GM18511 (cell line): Measurements from ENCODE around the gene SEPTIN10.
"Not testable (repeated sequence)": the region's sequence is repeated elsewhere in the genome, so short reads cannot be mapped to it uniquely, and the experiment has no call there.

Experiments used
- ATAC-seq: cut with Tn5 transposase; IDR thresholded peaks from one replicate; pipeline ENCODE4 v1.9.1; 2021; ENCODE audit warnings: mild to moderate bottlenecking, moderate library complexity; ENCODE audit not compliant: unreplicated experiment

SEPTIN10 gene

DNA sequence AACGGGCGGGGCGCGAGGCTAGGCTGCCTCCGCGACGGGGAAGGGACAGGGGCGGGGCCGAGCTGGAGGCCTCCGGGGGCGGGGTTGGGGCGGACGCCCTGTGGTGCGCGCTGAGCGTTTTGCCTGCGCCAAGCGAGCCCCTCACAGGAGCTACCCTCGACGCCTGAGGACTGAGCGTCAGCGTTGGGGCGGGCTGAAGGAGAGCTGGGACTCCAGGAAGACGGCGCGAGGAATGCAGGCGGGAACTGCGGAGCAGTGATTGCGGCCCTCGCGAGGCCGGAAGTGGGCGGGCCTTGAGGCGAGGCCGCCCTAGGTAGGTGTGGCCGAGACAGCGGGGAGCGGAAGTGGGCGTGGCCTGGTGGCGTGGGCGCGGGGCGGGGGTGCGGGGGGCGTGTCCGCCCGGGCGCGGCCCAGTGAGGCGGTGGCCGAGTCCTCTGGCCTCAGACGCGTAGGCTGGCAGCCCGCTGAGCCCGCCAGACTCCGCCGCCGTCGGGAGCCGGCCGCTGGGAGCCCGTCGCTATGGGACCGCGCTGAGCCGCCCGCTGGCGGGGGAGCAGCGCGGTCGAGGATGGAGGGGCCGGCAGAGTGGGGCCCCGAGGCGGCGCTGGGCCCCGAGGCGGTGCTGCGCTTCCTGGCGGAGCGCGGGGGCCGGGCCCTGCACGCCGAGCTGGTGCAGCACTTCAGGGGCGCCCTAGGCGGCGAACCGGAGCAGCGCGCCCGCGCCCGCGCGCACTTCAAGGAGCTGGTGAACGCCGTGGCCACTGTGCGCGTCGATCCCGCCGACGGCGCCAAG is at the start of gene SEPTIN10, which contains the start of gene SOWAHC:
Gene SEPTIN10 (minus strand): TSS at position 45 of the 793 bp plus-strand sequence. CDS start 139 bp downstream, outside the sequence.
Gene SOWAHC (plus strand): TSS at position 443 of the 793 bp plus-strand sequence. CDS start 126 bp downstream, at position 569.
- ATAC-seq = no peak

GRCh38 chr2:109662889-109663288 is 49.1 kb upstream of the SEPTIN10 start:
- no peak for ATAC-seq

DNA sequence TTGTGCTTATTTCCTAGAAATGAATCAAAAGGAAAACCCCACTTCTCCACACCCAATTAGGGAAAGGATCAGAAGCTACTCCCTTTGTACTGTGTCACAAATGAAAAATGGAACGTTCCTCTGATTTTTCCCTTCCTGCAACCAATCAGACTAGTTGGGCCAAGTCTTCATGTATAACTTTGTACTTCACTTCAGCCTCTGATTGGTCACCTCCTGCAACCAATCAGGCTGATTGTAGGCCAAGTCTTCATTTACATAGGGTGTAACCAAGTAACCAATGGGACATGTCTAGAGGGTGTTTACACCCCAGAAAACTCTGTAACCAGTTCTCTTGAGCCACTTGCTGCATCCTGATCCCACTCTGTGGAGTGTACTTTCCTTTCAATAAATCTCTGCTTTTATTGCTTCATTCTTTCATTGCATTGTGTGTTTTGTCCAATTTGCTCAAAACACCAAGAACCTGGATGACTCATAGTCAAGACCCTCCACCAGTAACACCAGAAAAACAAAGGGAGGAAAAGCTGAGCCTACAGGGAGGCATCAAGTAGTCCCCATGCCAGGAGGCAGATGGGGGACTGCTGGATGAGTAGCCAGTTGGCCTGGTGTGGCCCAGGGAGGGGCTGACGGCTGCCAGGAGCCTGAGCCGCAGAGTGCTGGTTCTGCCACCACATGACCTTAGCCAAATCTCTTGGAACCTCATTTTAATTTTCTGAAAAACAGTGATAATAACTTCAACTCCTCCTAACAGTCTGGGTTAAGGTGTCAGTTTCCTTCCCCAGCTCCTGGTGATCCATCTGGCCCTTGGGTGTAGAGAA is 46.5 kb upstream of the SEPTIN10 start:
- no peak for ATAC-seq

- ATAC-seq = no peak
Observed at GRCh38 chr2:109659396-109660045, 45.8 kb upstream of the SEPTIN10 start.

DNA sequence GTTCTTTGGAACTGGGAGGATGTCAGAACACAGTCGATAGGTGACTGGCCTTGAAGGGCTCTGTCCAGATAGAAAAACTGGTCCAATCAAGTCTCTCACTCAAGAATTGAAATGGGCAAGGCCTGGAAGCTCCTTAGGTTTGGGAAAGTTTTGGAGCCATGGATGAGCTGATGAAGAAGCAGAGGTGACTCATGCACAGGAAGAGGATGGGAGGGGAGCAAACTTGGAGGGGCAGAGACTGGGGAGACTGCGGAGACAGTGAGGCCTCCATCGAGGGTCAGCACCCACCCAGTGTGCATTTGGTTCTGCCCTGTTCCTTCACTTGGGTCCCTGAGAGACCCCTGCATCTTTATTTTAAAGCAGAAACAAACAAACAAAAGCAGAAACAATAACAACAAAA is 41.5 kb upstream of the SEPTIN10 start:
- ATAC-seq = no peak

DNA sequence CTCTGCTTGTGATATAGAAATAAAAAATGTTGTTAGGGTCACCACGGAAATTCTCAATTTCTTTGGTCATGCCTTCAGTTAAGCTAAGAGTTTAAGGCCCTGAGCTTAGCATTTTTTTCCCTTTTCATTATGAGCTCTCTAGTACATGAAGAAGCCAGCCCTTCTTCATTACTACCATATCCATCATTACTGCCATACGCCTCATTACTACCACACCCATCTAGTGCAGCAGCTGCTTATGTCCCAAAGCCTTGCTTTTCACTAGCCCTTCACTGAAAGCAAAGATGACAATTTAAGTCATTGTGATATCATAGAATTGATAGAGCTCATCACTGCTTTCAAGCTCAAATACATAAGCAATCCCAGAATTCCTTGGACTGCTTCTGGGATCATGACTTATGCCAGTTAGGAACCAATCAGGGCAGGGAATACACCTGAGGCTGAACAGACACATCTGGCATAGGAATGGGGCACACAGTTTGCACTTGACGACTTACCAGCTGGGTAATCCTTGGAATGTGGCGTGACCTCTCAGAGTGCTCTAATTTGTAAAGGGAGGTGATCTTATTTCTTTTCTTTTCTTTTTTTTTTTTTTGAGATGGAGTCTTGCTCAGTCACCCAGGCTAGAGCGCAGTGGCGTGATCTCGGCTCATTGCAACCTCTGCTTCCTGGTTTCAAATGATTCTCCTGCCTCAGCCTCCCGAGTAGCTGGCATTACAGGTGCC is 40.7 kb upstream of the SEPTIN10 start:
- no peak for ATAC-seq

DNA sequence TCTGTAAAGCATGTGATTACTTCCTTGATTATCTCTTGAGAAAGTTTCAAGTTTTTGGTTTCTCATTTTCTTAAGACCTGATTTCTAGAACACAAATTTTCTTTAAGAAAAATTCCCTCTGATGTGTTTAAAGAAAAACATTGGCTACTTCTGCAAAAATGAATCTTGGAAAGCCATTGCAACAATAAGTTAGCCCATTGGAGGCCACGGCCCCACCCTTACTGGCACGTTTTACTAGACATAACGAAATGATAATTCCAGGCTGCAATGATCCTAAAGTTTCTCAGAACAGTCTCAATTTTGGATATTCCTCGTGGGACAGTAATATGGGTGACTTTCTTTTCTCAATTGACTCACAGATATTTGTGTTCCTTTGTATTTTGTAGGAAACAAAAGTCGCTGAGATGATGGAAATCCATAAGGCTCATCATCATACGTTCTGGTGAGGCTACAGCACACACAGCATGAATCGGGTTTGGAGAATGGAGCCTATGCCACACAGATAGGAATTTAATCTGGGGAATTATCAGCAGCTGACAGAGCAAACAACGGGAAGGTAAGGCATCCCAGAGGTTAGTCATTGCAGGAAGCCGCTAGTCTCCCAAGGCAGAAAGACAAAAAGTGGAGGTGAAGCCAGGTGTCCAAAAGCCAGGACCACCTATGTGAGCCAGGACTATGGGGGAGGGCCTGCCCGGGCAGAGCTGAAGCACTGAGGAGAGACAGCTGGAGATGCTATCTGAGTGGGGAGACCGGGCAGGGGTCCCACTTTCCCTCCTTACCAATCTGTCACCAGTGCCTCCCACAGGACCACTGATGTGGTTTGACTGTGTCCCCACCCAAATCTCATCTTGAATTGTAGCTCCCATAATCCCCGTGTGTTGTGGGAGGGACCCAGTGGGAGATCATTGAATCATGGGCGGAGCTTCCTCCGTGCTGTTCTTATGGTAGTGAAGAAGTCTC is 36.2 kb upstream of the SEPTIN10 start:
- no peak for ATAC-seq

- ATAC-seq = no peak
Observed at GRCh38 chr2:109648041-109648527, 34.3 kb upstream of the SEPTIN10 start.

- no peak for ATAC-seq
Observed at GRCh38 chr2:109647636-109648035, 33.9 kb upstream of the SEPTIN10 start.

GRCh38 chr2:109646961-109647360 is 33.2 kb upstream of the SEPTIN10 start:
- no peak for ATAC-seq

DNA sequence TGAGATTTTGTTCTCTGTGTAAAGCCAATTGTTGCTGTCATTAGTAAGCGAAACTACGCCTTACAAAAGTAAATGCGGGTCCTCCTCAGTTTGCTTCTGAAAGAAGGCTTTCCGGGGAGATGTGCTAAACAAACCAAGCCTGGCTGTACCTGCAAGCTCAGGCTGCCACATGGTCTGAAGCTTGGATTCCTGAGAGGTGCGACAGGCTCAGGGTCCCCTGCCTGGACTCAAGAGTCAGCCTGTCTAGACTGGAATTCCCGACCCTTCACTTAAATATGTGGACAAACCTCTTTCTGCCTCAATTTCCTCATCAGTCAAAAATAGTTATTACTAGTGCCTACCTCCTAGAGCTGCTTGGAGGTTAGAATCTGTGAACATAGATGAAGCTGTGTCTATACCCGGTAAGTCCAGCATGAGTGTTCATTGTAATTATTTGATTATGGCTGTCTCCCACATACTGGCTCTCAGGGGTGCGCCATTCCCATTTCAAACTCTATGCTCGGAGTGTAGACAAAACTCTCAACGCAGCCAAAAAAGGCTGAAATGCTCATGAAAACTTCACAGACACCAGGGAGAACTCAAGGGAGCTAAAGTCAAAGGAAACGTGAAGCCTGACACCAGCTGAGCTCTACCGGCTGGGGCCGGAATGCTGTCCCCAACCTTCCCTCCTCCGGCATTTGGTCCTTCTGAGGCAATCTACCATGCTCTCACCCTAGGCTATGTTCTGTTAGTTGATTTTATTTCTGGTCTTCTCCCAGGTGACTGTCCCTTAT is 31.8 kb upstream of the SEPTIN10 start:
- no peak for ATAC-seq

- no peak for ATAC-seq
Observed at GRCh38 chr2:109644571-109645275, 31.0 kb upstream of the SEPTIN10 start.

- ATAC-seq = not testable (repeated sequence)
Observed at GRCh38 chr2:109640000-109640399, 26.2 kb upstream of the SEPTIN10 start.

DNA sequence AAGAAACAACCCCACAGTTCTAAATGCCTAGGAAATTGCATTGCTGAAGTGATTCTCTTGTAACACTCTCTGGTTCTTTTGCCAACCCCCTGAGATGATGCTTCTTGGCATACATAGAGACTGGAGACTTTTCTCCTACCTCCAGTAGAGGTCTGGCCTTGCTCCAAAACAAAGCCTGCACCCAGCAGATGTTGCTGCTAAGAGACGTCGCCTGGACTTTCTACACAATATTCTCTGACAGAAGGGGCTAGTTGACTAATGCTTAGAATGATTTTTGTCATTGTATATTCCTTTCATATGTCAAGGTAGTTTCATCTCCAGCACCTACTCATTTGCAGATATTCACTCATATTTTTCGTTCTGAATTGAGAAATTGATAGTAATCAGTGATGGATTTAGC is 25.0 kb upstream of the SEPTIN10 start:
- ATAC-seq = peak; percentile 49

DNA sequence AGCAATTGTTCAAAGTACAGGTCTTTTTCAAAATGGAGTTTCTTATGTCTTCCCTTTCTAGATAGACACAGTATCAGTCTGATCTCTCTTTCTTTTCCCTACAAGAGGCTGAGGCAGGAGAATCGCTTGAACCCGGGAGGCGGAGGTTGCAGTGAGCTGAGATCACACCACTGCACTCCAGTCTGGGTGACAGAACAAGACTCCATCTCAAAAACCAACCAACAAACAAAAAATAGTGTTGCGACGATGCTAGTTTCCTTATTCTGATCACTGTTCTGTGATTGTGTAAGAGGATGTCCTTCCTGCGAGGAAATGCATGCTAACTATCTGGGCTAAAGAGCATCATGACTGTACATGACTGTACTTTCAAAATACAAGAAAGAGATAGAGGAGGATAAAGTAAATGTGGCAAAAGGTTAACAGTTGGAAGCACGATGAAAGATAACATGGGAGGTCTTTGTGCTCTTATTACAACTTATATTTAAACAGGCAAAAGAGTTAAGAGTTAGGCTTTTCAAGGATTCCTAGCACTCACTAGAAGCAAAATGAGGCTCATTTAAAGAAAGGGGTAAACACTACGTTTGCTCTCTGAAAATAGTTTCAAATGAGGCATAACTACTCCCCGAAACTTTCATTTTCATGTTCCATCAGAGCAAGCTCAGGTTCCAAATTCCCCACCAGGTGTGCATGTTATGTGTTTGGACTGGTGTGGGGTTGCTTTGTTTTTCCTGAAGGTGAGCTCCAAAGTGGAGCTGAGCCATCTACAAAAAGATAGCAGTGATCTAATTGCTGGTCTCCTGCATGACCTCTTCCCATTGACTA is 24.2 kb upstream of the SEPTIN10 start:
- ATAC-seq = peak; percentile 79

GRCh38 chr2:109636317-109636716 is 22.6 kb upstream of the SEPTIN10 start:
- ATAC-seq = no peak
